T-helper 9 cell (primary cell): ENCODE data around the gene AK8.

Experiments
- DNase-seq: peaks from one replicate; pipeline ENCODE4 v3.0.0-alpha.2; 2020

The AK8 gene

DNA sequence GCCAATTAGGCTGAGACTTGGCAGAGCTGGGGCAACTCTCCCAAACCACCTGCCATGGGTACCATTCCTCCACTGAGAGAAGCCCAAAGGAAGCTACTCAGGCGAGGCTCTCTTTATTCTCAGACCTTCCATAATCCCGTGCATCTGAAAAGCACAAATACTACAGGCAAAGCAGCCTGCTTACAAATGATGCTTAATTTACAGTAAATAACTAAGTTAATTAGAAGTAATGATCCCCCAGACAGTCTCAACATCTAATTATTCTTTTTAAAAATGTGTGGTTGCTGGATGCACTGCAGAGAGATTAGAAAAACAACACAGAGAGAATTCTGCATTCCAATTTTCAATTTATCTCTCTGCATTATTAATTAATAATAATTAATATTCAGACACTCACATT, 53.1 kb downstream of the AK8 start:
- DNase-seq: no peak

DNA sequence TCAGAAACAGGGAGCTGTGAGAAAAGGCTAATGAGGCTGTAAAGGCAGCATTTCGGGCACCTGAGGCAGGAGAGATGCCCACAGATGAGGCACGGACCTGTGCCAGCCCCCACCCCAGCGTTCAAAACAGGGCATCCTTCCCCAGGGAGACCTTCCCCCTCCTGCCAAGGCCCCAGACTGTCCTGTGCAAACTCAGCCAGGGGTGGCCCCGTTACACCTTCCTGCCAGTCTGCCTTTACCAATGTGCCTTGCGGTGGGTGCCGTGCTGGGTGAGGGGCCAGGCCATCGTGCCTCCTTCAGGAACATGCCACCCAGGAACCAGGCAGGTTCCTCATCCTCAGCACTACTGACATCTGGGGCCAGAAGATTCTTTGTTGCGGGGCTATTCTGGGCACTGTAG, 53.9 kb downstream of the AK8 start:
- no peak for DNase-seq

DNA sequence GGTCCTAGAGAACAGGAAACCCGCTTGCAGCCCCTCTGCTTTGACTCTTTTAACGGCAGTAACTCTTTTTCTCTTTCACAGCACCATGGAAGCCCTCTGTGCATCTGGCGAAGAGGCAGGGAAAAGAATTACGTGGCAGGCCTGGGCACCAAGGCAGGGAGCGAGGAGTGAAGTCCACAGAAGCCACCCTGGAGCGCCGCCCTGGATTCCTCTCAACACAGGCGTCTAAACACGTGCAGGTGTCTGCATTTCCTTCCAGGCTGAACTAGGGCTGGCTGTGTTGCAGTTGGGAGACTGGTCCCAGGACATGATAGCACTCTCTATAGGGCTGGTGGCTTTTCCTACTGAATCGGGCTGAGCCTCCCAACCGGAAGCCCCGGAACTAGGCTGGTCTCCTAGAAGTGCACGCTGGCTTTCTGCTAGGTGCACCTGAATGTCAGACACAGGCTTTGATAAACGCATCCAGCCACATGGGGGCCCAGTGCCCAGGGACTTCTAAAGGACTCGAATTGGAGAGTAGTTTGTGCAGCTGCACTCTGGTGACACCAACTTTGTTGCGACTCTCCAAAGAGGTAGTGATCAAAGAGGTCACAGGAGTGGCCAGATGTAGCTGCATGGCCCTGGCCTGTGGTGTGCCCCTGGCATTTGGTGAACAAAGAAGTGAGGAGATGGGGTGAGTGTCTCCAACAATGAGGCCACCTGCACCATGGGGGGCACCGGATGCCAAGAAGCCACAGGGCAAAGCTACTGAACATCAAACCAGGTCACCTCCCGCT, 54.5 kb downstream of the AK8 start:
- DNase-seq: no peak

DNA sequence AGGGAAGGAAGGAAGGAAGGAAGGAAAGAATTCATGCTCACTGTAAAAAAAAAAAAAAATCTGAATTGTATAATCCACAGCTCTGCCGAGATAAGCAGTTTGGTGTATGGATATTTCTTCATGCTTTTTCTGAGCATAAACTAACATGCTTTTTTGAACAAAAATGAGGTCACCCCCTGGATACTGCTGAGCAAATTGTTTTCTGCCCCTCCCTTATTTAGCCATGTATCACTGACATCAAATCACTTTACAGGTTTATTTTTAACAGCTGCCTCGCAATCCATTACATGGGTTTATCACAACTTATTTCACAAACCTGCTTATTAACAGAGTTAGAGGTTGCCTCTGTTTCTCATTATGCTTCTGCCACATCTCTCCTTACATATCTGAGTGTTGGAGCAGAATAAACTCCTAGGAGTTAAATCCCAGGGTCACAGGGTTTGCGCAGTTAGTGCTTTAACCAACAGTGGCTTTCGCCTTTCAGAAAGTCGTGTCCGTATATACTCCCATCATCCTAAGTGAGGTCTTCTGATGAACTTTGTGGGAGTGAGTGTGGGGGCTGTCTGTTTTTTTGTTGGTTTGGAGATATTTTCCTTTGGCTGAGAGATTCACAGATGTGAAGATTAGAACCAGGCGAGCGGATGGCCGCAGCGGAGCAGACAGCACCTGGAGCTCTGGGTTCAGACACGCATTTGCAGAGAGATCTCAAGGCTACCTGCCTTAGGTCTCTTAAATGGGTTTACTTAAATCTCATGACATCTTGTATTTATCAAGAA, 57.7 kb downstream of the AK8 start:
- DNase-seq: no peak

DNA sequence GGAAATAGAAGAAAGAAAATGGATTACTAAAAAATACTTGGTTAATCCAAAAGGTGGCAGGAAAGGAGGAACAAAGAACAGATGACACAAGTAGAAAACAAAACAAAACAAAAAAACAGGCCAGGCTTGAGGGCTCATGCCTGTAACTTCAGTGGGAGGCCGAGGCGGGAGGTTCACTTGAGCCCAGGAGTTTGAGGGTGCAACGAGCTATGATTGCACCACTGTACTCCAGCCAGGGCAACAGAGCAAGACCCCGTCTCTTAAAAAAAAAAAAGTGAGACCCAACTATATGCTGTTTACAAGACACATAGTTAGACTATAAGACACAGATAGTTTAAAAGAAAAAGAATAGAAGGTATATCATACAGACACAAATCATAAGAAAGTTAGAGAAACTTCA, 59.5 kb downstream of the AK8 start:
- no peak for DNase-seq

DNA sequence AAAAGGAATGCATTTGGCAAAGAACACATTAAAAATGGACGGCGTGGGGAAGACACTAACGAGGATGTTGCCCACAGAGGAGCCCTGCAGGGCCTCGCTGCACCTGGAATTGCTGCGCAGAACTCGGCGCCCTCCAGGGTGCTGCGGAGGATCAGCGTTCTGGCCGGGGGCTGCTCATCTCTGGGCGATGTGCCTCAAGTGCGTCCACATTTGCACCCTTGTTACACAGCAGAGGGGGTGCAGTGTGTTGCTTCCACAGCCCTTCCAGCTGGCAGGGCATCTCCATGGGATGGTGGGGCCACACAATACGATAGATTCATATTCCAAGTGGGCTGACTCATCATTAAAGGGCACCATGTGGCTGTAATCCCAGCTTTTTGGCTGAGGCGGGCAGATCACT, 63.1 kb downstream of the AK8 start:
- DNase-seq: no peak

DNA sequence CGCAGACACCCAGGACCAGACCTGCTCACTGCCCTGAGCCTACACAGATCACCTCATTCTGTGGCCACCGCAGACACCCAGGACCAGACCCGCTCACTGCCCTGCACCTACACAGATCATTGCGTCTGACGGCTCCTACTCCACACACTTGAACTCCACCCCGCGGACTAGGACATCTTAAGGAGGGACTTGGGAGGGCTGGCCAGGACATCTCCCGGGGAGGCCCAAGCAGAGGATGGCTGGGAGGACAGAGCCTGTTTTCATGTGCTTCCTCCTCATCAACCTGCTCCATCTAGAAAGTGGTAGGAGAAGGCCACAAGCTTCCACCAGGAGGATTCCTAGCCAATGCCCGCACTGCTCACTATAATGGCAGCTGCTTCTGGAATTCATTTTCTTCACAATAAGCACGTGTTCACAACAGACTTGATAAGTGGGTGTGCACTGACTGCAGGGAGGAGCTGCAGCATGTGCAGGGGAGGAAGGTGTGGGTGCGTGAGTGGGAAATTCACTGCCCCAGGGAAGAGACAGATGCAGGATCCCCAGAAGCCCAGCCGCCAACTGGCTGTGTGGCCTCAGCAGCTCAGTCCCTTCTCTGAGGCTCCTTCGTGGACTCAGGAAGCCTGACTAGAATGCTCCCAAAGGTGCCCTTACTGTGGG, 64.8 kb downstream of the AK8 start:
- no peak for DNase-seq

DNA sequence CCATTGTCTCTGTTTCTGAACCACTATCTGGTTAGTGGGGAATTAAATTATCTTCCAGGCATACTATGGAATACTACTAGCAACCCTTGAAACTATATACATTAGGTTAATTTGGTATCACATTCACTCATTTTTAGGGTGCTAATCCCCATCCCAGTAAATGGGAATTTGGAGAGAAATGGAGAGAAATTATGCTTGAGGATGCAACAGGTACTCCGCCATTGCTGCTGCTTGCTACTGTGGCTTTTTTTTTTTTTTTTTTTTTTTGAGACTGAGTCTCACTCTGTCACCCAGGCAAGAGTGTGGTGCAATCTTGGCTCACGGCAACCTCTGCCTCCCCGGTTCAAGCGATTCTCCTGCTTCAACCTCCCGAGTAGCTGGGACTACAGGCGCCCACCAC, 66.1 kb downstream of the AK8 start:
- no peak for DNase-seq

DNA sequence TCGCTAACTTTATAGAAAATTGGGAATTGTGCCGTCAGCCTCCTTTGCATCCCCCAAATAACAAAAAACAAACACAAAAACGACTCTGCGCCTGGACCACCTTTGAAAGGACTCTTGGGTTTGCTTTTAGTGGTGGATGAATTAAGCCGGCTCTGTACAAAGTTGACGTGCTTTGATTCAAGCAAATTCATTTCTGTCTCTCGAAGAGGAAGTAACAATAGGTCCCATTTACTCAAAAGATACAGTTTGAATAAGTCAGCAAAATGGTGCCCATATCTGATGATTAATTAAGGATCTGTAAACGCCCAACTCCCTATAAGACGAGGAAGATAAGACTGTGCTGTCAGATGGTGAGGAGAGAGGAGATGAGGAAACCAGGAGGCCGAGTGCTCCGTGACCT, 67.8 kb downstream of the AK8 start:
- no peak for DNase-seq

DNA sequence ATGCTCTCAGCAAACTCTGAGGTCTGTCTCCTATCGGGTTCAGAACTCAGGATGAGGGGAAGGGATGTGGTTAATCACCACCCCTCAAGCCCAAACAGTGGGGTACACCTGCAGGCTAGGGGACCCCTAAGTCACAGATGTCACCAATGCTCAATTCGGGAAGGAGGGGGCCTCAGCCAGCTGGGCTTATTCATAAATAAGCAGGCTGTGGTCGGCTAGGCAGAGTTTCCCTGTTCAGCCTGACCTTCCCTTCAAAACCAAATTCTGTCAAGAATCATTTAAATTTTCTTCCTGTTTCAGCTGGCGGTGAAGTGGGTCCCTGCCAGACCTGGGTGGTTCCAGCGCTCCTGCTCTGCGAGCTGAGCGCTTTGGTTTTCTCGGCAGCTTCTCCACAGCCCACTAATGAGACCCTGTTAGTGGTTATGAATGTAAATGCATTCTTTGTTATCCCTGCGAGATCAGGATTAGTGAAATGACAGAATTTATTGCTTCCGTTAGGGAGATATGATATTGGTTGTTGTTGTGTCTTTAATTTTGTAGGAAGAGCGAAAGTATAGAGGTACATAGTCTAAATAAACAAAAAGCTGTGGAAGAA, 68.3 kb downstream of the AK8 start:
- no peak for DNase-seq

DNA sequence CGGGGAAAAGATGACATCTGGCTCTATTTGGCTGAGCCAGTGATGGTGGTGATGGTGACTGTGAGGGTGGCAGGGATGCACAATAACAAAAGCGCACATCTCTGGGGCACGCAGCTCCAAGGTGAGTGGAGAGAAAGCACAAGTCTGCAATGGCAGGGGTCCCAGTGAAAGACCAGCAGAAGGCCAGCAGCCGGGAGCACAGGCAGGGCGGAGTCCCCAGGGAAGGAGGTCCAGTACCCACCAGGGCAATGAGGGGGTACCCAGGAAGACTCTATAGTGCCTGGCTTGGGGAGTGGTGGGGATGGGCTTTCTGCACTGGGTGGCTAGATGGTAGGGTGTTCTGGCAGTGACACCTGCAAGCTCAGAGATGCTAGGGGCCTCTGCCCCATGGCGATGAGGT, 69.4 kb downstream of the AK8 start:
- no peak for DNase-seq

DNA sequence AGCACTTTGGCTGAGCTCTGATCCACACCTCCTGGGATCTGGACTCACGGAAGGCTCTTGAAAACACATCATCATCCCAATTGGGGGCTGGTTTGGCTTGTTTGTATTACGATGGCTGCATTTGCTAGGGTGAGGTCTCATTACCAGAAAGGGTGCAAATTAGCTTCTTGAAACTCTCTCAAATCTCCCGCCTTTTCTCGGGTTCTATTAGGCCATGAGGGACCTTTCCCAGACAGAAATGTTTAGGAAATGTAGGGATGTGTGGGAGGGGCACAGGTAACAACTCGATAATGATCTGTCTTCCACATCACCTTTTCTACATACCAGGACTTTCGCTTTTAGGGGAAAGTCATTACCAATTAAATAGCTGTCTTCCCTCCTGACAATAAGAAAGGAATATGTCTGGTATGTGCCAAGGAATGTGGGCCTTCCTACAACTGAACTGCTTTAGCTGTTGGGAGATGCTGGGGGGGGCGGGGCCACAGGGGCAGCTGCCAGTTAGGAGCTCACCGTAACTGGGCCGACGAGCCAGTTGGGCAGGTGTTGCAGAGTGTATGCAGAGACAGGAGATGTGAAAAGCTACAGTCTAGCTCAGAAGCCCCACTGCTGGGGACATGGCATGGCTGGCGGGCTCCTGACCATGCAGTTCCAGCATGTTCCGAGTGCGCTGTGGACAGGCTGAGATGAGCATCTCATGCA, 71.2 kb downstream of the AK8 start:
- no peak for DNase-seq

DNA sequence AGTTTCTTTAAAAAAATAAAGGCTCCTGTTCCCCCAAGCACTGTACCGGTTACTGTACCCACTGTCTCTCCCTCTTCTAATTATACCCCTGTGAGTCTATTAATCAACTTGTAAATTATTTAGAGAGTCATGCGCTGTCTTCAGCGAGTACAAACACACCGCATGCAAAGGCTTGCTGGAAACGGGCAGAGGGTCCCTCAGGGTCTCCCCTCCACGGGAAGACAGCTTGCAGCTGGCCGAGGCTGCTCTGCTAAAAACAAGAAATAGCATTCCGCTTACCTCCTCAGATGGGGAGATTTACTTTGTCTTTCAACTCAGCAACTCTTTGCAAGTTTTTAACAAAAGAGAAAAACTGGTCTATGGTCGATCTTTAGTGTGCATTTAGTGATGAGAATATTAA, 71.8 kb downstream of the AK8 start:
- DNase-seq: no peak

DNA sequence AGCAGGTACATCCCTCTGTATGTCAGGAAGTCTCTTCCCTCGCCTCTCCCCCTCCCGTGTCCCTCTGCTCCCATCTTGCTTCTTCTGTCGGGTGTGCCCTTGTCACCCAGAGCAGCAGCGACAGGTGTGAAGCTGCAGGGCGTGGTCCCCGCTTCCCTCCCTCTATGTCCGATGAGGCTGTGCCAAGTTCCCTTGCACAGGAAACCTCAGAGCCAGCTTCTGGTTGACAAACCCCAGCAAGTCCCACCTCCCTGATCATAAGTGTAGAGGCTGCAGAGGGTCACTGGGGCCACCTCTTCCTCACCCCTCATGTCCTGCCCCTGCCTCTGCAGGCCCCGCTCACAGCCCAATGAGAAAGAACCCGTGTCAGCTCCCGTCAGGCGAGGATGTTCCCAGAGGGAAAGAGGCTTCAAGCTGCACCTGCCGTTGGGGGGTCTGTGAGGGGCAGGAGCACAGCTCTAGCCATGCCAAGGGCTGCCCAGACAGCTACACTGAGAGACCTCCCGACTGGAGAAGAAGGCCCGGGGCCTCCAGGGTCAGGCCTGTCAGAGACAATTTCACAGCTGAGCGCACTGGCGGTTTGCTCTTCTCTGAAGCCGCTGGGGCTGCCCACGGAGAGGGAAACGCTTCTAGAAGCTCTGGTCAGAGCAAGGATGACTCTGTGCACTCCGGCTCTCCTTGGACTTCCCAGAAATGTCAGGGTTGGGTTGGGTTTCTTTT, 73.3 kb downstream of the AK8 start:
- DNase-seq: no peak

DNA sequence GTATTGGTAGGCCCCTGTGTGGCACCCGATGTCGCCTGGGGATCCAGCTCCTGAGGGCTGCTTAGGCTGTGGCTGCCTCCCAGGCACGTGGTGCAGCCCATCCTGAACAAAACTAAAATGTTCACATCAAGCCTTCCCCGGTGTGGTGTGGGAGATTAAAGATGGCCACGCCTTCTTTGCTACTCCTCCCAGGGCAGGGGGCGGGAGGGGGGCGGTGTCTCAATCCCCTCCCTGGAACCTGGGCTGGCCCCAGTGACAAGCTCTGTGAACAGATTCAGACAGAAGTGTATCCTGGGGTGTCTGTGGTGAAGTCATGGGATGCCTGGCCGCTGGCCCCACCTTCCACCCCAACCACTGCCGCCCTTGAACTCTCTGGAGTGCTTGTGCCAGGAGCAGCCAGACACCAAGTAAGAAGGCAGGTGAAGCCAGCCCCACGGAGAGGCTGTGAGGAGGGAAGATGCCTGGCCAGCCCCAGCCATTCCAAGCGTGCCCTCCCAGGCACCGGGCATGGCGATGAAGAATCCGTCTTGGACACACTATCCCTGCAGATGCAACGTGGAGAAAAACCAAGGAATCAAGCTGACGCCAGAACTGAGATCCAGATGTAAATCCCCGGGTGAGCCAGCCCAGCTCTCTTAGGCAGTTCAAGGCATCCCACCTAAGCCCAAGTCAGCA, 75.8 kb downstream of the AK8 start:
- DNase-seq: no peak

DNA sequence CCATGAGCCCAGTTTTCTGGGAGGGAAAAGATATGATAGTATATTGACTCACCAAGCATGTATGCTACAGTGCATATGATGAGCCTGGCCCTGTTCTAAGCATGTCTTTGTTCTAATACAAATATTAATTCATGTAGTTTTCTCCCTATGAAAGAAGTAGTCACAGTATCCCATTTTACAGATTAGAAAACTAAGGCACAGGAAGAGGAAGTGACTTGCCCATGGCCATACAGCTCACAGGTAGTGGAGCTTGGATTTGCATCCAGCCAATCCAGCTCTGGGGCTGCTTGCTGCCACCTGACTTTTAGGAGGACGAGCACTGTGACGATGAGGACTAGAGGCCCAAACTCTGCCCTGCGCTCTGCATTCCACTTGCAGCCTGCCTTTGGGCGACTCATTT, 76.4 kb downstream of the AK8 start:
- DNase-seq: no peak

DNA sequence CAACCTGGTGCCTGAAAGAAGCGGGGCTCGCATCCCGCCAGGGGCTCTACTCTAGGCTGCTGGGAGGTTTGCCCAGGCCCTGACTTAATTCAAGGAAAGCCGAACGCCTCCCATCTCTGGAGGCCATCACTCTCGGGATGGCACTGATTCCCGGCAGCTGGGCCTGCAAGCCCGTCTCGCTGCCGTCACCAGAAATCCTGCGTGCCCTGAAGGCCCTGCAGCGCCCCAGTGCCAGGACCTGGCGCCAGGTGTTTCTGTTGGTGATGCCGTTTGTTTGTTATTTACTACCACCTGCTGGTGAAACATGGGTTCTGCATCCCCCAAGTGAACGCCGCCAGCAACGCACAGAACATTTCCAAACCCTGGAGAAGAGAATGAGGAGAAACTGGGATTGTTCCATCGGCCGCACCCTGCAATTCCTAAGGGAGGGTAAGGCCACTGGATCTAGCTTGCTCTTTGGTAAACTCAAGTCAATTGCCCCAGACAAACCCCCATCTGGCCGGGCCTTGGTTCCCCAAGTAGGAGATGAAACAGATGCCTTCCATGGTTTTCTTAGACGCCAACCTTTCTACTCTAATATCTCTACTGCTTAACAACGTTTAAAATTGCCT, 77.9 kb downstream of the AK8 start:
- DNase-seq: peak; percentile 45

DNA sequence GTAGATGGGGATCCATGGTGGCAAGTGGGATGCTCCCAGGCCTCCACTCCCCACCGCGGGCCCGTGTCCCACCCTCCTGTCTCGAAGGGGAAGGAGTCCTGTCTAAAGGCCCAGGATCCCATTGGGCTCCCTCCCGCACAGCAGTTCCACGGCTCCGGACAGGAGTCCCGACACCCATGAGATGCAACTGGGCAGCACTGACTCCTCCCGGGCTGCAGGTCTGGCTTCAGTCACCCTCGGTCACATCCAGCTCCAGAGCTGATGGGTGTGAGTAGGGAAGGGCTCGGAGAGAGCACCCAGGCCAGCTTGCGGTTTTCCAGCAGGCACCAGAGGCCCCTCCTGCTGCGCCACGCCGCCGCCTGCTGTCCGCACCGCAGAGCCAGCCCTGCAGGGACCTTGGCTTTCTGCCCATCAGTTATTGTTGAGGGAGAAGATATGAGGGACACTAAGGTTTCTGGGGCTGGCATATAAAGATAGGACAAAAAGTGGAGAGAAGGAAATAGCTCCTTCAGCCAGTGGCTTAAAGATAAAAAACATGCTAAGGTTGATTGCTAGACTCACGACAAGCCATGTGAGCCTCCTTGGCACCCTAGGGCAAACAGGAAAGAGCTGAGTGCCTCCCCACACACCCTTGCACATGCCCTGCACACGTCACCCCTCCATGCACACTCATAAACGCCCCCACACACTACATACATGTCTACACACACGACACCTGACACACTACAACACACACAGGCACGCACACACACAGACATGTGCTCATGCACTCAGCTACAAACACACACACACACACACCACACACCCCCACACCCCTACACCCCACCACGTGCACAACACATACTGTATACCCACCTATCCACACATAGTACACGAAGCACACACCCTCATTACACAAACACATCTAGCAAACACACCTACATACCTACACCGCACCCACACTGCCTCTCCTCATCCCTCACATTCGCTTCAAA, 79.0 kb downstream of the AK8 start:
- no peak for DNase-seq

DNA sequence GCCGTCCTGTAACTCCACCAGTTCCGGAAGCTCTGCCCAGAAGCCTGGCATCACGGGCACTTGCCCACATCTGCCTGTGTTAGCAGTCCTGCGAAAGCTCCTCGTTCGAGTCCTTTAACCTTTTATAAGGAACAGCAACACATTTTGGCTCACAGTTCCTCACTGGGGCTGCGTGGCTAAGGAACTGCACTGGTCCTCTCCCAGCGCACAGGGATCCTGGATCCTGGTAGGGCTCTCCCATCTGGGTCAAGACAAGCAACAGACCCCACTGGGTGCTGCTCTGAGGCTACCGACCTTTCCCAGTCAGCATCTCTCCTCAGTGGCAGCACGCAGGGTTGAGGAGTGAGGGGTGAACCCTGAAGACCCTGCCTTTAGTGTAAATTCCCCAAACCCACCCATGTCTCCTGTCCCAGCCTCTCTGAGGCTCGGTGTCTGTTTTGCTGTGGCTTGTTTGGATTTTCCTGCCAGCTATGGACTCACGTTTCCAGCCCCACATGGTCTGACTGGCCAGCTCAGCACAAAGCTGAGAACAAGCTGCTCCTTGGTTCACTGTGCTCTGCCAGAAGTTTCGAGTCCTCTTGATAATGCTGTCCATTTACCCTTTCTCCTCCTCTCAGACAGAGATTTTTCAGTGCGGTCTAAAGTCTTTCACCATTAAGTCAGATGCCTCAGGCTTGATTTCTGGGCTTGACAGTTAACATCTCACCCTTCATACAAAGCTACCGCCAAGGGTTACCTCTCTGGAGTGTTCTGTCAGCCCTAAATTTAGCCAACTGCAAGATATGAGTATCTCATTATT, 80.0 kb downstream of the AK8 start:
- DNase-seq: no peak
